Effector memory CD8-positive, alpha-beta T cell (primary cell): ENCODE measurements around the gene ASXL1.
"Not testable (repeated sequence)": the region's sequence is repeated elsewhere in the genome, so short reads cannot be mapped to it uniquely, and the experiment has no call there.

Experiments used
- ATAC-seq: fragments of 150-1000 bp; cut with Tn5 transposase; replicated peaks from 2 replicates; pipeline ENCODE4 v1.10.0; 2021; ENCODE audit warnings: mild to moderate bottlenecking, moderate library complexity
- DNase-seq, 3 experiments: peaks; one replicate each; pipeline ENCODE4 v3.0.0; 2021
- H3K27ac Mint-ChIP-seq, 2 donors: one replicate each; pipeline ENCODE4 v1.8.0; 2022; ENCODE audit warnings: mild to moderate bottlenecking in 2 of 2, mixed read lengths in 2 of 2, moderate library complexity in 2 of 2
- H3K27me3 Mint-ChIP-seq, 2 donors: one replicate each; pipeline ENCODE4 v1.8.0; 2022; ENCODE audit warnings: mixed read lengths in 2 of 2
- H3K36me3 Mint-ChIP-seq: one replicate; pipeline ENCODE4 v1.8.0; 2022; ENCODE audit warnings: mild to moderate bottlenecking, moderate library complexity, mixed read lengths; ENCODE audit not compliant: insufficient read depth
- H3K4me1 Mint-ChIP-seq, 2 donors: one replicate each; pipeline ENCODE4 v1.8.0; 2022; ENCODE audit warnings: low read depth in 2 of 2, mixed read lengths in 2 of 2
- H3K4me3 Mint-ChIP-seq, 2 donors: one replicate each; pipeline ENCODE4 v1.8.0; 2022; ENCODE audit warnings: mild to moderate bottlenecking in 2 of 2, mixed read lengths in 2 of 2, moderate library complexity in 2 of 2
- H3K9me3 Mint-ChIP-seq, 2 donors: one replicate each; pipeline ENCODE4 v1.8.0; 2022; ENCODE audit warnings: mixed read lengths in 2 of 2

Gene ASXL1

DNA sequence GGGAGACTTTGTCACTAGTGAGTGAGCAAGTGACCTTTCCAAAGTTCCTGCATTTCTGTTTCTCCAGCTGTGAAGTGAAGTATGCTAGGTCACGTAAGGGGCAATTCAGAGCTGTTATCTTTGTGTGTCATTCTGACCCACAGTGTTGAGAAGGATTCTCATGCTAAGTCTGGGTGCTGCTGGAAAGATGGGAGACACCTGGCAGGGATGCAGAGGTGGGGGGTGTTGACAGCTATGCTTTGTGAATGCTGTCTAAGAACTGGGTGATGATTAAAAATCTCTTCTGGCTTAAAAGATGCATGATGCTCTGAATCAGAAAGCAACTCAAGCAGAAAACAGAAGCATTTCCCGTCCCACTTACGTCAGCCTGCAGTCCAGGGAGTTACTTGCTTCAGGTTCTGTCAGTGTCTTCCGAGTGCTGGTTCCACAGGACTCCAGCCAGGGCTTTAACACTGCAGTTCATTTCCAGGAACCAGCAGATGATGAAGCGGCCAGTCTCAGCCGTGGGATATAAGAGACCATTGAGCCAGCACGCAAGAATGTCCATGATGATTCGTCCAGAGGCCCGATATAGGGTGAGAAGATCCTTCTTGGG is 30.9 kb upstream of the ASXL1 start:
- no peak for DNase-seq
- H3K4me1 Mint-ChIP-seq: peaks cover 3 to 4% of the 10 kb centered on the region in 2 donors
- H3K4me3 Mint-ChIP-seq: no peak overlapping the region
- H3K27me3 Mint-ChIP-seq: no peaks in the 10 kb centered on the region
- peaks cover 20% of the 10 kb centered on the region for H3K36me3 Mint-ChIP-seq
- ATAC-seq: no peak
- H3K27ac Mint-ChIP-seq: no peak overlapping the region
- no peaks in the 10 kb centered on the region for H3K9me3 Mint-ChIP-seq

DNA sequence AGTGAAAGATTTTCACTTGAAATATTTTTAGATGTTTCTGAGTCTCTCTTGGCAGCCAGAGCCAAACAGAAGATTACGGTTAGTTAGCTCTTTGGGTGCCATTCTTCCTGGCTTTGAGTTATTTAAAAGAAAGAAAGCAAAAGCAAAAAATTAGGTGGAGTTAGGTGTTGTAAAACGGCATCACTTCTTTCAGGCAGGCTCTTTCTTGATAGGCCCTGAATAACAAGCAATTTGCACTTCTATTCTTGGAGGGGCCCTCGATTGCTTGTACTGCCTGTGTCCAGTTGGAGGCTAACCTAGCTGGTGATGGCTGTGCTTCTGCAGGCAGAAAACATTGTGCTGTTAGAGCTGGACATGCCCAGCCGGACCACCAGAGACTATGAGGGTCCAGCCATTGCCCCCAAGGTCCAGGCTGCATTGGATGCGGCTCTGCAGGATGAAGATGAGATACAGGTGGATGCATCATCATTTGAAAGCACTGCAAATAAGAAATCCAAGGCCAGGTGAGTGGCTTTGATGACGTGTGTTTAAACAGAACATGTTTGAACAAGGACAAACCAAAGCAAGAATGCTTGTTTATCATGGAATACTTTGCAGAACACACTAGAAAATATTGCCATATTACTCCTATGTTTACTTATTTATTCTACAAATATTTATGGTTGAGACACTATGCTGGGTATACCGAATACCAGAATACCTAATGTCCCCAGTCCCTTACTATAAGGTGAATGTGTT is 28.1 kb upstream of the ASXL1 start:
- Mint-ChIP-seq H3K27me3 (no peaks in the 10 kb centered on the region), H3K36me3 (peaks cover 24% of the 10 kb centered on the region), H3K27ac (no peak overlapping the region), H3K4me1 (peaks cover 29 to 30% of the 10 kb centered on the region in 2 donors), H3K9me3 (no peaks in the 10 kb centered on the region), H3K4me3 (no peak overlapping the region)
- ATAC-seq: no peak
- DNase-seq: no peak

DNA sequence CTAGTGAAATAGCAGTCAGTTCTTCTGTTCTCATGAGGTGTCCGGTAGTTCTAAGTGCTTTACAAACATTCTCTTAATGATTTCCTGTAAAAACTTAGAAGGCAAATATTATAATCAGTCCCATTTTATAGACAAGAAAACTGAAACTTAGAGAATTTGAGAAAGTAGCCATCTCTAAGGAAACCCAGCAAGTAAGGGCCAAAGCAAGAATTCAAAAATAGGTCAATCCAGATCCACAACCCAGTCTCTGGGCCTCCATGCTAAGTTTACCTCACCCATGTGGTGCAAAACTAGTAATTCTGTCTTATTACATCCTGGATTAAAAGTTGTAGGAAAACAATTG is 27.6 kb upstream of the ASXL1 start:
- Mint-ChIP-seq H3K4me3 (no peak overlapping the region), H3K27me3 (no peaks in the 10 kb centered on the region), H3K27ac (no peak overlapping the region), H3K4me1 (peaks cover 30% of the 10 kb centered on the region in 2 donors), H3K9me3 (no peaks in the 10 kb centered on the region), H3K36me3 (peaks cover 25% of the 10 kb centered on the region)
- DNase-seq (no peak), ATAC-seq (no peak)

DNA sequence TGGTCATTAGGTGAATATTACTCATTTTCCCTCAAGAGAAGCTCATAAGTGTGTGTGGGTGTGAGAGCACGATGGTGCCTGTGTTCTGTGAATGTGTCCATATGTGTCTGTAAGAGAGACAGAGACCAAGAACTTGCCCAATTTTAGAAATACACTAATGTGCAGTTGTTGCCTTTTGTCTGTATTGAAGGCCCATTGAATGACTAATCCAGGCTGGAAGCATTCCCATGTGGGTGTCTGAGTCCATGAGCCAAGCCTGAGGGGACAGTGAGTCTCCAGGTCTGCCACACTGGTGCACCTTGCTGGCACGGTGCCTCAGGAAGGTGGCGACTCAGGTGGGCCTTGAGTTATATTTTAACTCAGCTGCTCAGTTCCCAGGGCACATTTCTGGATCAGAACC is 25.5 kb upstream of the ASXL1 start:
- DNase-seq (no peak), ATAC-seq (no peak)
- H3K4me1 Mint-ChIP-seq: peaks cover 30% of the 10 kb centered on the region in 2 donors
- peak overlapping the region; percentile 89 to 98 for H3K27ac Mint-ChIP-seq
- H3K9me3 Mint-ChIP-seq: no peaks in the 10 kb centered on the region
- peaks cover 22% of the 10 kb centered on the region for H3K36me3 Mint-ChIP-seq
- no peaks in the 10 kb centered on the region for H3K27me3 Mint-ChIP-seq
- no peak overlapping the region for H3K4me3 Mint-ChIP-seq

DNA sequence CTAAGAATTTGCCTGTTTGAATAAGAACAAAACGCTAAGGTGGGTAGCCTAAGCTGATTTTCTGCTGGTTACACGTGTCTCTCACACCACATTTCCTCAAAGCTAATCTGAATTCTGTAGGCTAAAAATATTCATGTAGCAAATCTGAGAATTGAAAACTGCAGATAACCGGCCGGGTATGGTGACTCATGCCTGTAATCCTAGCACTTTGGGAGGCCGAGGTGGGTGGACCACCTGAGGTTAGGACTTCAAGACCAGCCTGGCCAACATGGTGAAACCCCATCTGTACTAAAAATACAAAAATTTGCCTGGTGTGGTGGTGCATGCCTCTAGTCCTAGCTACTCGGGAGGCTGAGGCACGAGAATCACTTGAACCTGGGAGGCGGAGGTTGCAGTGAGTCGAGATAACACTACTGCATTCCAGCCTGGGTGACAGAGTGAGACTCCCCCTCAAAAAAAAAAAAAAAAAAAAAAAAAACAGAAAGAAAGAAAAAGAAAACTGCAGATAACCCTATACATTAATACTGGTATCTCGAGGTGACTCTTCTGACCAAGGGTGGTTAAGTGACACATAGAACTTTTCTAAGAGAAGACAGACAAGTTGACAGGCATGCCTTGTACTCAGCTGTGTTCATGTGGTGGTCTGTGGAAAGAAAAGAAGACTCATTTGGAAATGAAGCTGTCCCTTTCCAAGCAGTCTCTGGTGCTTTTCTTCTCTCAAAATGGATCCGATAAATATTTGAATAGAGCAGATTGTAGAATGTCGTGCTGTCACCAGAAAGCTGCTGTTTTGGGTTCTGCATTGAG is 24.7 kb upstream of the ASXL1 start:
- no peak for DNase-seq
- H3K36me3 Mint-ChIP-seq: peaks cover 18% of the 10 kb centered on the region

DNA sequence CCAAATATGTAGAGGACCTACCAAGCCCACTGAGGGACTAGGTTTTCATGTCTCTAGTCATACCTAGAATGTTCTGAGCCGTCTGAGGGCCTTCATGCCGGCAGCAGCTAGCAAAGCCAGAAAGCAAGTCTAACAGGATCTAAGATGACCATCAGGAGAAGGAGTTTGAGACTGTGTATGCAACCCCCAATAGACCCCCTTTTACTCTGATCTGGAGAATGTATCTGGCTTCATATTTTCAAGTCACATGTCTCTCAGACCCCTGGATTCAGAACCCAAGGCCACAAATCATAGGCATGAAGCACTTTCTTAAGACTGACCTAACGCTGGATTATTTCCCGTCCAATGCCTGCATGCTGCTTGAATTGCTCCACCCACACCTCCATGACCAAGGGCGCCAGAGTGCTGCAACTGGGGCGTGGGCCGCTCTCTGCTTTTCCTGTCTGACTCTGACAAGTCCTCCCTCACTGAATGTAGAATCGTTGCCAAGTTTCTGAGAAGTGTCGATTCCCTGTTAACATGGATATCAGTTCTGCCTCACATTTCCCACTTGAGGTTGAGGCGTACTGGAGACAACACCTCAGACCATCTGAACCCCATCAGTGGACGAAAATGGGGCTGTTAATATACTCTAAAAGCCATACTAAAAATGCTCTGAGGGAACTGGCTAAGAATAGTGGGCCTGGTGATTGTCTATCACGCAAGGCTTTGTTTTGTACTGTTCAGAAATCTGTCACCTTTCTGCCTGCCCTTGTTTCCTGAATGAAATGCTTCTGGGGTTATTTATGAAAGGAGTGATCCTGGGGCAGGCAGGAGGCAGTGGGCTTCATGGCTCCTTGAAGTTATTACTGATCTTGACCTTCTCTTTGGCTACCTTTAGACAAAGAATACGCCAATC is 23.9 kb upstream of the ASXL1 start:
- Mint-ChIP-seq H3K27me3 (no peaks in the 10 kb centered on the region), H3K27ac (peak overlapping the region; percentile 89 to 98), H3K4me1 (peaks cover 30 to 32% of the 10 kb centered on the region in 2 donors), H3K9me3 (no peaks in the 10 kb centered on the region), H3K4me3 (peak overlapping the region; percentile 42 to 76), H3K36me3 (peaks cover 18% of the 10 kb centered on the region)
- peak; percentile 85 for ATAC-seq
- peak; percentile 26 to 46 (median 26) for DNase-seq

More for the DNA sequence above, 24.7 kb upstream of the ASXL1 start:
- Mint-ChIP-seq H3K27me3 (no peaks in the 10 kb centered on the region), H3K9me3 (no peaks in the 10 kb centered on the region), H3K4me1 (peaks cover 30% of the 10 kb centered on the region in 2 donors), H3K4me3 (peak overlapping the region; percentile 42 to 76), H3K27ac (peak overlapping the region; percentile 89 to 98)
- ATAC-seq: peak; percentile 38

DNA sequence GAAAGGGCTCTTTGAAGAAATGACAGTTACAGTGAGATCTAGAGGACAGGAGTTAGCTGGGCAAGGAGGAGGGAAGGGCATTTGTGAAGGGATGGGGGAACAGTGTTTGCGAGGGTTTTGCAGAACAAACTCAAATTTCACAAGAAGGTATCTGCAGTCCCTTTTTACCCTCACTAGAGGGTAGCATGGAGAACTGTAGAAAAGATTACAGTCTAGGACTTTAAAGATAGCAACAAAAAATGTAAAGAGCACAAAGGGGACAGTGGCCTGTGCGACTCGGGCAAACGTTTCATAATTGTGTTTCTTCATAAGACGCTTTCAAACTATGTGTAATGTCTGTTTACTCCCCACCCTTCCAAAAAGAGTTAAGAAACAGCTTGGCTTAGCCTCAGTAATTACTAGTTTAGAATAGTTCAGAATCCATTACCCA is 21.2 kb upstream of the ASXL1 start:
- ATAC-seq: no peak
- Mint-ChIP-seq H3K4me1 (peaks cover 29 to 32% of the 10 kb centered on the region in 2 donors), H3K9me3 (no peaks in the 10 kb centered on the region), H3K36me3 (peaks cover 11% of the 10 kb centered on the region), H3K4me3 (no peak overlapping the region), H3K27ac (peak overlapping the region in 1 of 2 donors; percentile 28), H3K27me3 (no peaks in the 10 kb centered on the region)
- DNase-seq: no peak

DNA sequence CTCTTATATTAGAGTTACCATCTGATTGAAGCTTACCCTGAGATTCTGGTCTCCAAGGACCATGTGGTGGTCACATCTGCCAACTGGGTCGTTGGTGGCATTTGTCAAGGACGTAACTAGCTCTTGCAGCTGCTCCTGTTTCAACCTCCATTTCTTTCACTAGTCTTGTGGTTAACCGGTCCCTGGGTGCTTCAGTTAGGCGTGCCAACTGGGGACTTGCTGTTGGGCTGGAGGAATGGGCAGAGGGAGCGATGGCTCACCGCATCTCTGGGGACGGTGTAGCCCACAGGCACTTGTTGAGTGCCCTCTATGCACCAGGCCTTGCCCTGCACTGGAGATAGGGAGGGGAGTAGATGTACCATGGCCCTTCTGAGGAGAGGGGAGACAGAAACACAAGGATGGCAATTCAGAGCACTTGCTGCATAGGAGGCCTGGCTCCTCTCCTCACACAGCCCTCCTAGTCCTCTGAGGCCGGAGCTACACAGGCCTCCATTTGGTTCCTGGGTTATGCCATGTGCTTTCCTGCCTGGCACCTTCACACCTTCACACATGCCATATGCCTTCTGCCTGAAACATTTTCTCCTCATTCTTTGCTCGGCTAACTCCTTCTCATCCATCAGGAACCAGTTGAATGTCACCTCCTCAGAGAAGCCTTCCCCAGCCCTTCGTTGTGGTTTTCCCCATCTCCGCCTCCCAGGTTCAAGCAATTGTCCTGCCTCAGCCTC is 20.0 kb upstream of the ASXL1 start:
- ATAC-seq (no peak), DNase-seq (no peak)
- H3K27me3 Mint-ChIP-seq: no peaks in the 10 kb centered on the region
- H3K27ac Mint-ChIP-seq: no peak overlapping the region
- H3K36me3 Mint-ChIP-seq: peaks cover 11% of the 10 kb centered on the region
- H3K4me1 Mint-ChIP-seq: peaks cover 19 to 21% of the 10 kb centered on the region in 2 donors
- no peak overlapping the region for H3K4me3 Mint-ChIP-seq
- H3K9me3 Mint-ChIP-seq: no peaks in the 10 kb centered on the region

DNA sequence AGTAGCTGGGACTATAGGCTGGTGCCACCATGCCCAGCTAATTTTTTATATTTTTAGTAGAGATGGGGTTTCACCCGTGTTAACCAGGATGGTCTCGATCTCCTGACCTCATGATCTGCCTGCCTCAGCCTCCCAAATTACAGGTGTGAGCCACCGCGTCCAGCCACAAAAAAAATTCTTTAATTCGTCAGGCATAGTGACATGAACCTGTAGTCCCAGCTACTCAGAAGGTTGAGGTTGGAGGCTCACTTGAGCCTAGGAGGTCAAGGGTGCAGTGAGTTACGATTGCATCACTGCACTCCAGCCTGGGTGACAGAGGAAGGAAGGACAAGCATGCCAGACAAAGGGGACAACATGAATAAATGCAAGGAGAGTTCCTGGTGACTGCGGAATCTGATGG is 19.5 kb upstream of the ASXL1 start:
- Mint-ChIP-seq H3K4me3 (no peak overlapping the region), H3K9me3 (no peaks in the 10 kb centered on the region), H3K4me1 (peaks cover 14 to 17% of the 10 kb centered on the region in 2 donors), H3K27me3 (no peaks in the 10 kb centered on the region), H3K36me3 (peaks cover 11% of the 10 kb centered on the region), H3K27ac (peak overlapping the region in 1 of 2 donors; percentile 26)
- ATAC-seq: no peak
- no peak for DNase-seq

DNA sequence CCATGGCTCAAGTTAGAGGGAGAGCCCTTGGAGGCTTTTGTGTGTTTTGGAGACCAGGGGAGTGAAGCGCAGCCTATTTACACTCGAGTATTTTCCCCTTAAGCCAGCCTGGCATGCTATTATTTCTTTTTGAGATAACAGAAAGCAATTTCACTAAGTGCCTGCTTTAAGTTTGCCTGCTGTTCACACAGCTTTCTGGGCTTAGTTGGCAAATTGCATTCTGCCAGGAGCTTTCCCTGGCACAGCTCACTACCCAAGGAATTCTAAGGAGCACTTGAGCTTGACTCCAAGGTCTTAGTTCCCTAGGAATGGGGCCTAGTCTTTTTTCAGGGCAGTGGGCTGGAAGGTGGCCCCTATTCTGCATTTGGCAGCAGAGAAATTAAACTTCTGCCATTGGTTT is 19.0 kb upstream of the ASXL1 start:
- DNase-seq (no peak), ATAC-seq (no peak)
- Mint-ChIP-seq H3K27me3 (no peaks in the 10 kb centered on the region), H3K9me3 (no peaks in the 10 kb centered on the region), H3K4me3 (no peak overlapping the region), H3K4me1 (peaks cover 9 to 12% of the 10 kb centered on the region in 2 donors), H3K27ac (peak overlapping the region in 1 of 2 donors; percentile 26), H3K36me3 (peaks cover 11% of the 10 kb centered on the region)

DNA sequence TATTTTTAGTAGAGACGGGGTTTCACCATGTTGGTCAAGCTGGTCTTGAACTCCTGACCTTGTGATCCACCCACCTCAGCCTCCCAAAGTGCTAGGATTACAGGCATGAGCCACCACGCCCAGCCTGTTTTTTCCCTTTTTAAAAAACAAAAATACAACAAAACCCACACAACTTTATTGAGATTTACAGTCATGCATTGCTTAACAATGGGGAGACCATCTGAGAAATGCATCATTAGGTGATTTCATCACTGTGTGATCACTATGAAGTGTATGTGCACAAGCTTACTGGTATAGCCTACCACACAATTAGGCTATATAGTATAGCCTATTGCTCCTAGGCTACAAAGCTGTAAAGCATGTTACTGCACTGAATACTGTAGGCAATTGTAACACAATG is 17.1 kb upstream of the ASXL1 start:
- DNase-seq, H3K36me3 Mint-ChIP-seq, H3K9me3 Mint-ChIP-seq, H3K4me1 Mint-ChIP-seq, H3K27ac Mint-ChIP-seq, H3K4me3 Mint-ChIP-seq, ATAC-seq, H3K27me3 Mint-ChIP-seq: not testable (repeated sequence)

DNA sequence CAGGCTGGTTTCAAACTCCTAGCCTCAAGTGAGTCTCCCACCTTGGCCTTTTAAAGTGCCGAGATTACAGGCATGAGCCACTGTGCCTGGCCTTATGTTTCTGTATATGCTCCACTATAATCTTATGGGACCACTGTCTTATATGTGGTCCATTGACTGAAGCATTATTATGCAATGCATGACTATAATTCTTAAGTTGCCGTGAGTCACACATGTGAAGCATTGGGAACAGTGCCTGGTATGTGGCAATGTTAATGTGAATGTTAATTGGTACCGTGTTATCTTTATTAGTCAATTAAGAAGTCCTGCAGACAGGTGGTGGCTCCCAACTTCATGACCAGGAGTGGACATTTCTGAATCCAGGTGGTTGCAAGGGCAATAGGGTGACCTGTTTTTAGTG is 14.7 kb upstream of the ASXL1 start:
- Mint-ChIP-seq H3K27ac (no peak overlapping the region), H3K36me3 (no peaks in the 10 kb centered on the region), H3K4me1 (peaks cover 2 to 4% of the 10 kb centered on the region in 2 donors), H3K27me3 (no peaks in the 10 kb centered on the region), H3K4me3 (no peak overlapping the region), H3K9me3 (no peaks in the 10 kb centered on the region)
- DNase-seq (no peak), ATAC-seq (no peak)
